ENCODE results near the gene MCOLN1.

MCOLN1 gene

DNA sequence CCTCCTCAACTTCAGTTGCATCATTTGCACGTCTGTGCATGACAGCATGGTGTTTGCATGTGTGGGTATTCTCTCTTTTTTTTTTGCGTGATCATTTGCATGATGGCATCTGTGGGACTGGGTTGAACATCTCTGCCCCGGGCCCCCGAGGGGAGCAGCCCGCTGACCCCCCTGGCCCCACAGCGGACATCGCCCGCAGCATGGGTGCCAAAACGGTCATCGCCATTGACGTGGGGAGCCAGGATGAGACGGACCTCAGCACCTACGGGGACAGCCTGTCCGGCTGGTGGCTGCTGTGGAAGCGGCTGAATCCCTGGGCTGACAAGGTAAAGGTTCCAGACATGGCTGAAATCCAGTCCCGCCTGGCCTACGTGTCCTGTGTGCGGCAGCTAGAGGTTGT lies 36.2 kb downstream of the MCOLN1 start:
- no peak for TF ChIP-seq EZH2phosphoT487 (IDR thresholded peaks at IDR 0.05; ENCODE audit: low read depth)
- TF ChIP-seq, protein P1, sequence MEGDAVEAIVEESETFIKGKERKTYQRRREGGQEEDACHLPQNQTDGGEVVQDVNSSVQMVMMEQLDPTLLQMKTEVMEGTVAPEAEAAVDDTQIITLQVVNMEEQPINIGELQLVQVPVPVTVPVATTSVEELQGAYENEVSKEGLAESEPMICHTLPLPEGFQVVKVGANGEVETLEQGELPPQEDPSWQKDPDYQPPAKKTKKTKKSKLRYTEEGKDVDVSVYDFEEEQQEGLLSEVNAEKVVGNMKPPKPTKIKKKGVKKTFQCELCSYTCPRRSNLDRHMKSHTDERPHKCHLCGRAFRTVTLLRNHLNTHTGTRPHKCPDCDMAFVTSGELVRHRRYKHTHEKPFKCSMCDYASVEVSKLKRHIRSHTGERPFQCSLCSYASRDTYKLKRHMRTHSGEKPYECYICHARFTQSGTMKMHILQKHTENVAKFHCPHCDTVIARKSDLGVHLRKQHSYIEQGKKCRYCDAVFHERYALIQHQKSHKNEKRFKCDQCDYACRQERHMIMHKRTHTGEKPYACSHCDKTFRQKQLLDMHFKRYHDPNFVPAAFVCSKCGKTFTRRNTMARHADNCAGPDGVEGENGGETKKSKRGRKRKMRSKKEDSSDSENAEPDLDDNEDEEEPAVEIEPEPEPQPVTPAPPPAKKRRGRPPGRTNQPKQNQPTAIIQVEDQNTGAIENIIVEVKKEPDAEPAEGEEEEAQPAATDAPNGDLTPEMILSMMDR (IDR thresholded peaks at IDR 0.05; ENCODE audit: low read depth, low read length) = no peak
- no peak overlapping the region for H3K4me3 ChIP-seq (ENCODE audit: low read length)

GRCh38 chr19:7559102-7559501 lies 36.7 kb downstream of the MCOLN1 start:
- H3K4me1 ChIP-seq (ENCODE audit: low read length) = no peaks in the 10 kb centered on the region
- H3K4me2 ChIP-seq (ENCODE audit: low read length) = no peak overlapping the region
- H3K4me3 ChIP-seq (ENCODE audit: low read length) = no peak overlapping the region
- H3K36me3 ChIP-seq (replicated peaks; ENCODE audit: low read depth, low read length) = peaks cover 43% of the 10 kb centered on the region
- H3K9ac ChIP-seq (ENCODE audit: low read length) = no peak overlapping the region
- no peaks in the 10 kb centered on the region for H4K20me1 ChIP-seq (ENCODE audit: insufficient read depth, low read length)
- no peak for TF ChIP-seq EZH2phosphoT487 (IDR thresholded peaks at IDR 0.05; ENCODE audit: low read depth)
- TF ChIP-seq, protein P1 (IDR thresholded peaks at IDR 0.05; ENCODE audit: low read depth, low read length) = no peak
- no peaks in the 10 kb centered on the region for H3K27me3 ChIP-seq (ENCODE audit: low read depth, low read length)
- H3K27ac ChIP-seq (ENCODE audit: low read length) = no peak overlapping the region
- H2AFZ ChIP-seq (ENCODE audit: low read depth, low read length) = no peak overlapping the region
- no peaks in the 10 kb centered on the region for H3K79me2 ChIP-seq (ENCODE audit: low read length)
- no peaks in the 10 kb centered on the region for H3K9me3 ChIP-seq (ENCODE audit: insufficient read depth, low read length)

More for the DNA sequence above, 36.2 kb downstream of the MCOLN1 start:
- Histone ChIP-seq H2AFZ (ENCODE audit: low read depth, low read length) (no peak overlapping the region), H3K4me2 (ENCODE audit: low read length) (no peak overlapping the region), H3K9me3 (ENCODE audit: insufficient read depth, low read length) (no peaks in the 10 kb centered on the region), H3K27me3 (ENCODE audit: low read depth, low read length) (no peaks in the 10 kb centered on the region), H3K36me3 (replicated peaks; ENCODE audit: low read depth, low read length) (peaks cover 43% of the 10 kb centered on the region), H3K4me1 (ENCODE audit: low read length) (no peaks in the 10 kb centered on the region), H3K27ac (ENCODE audit: low read length) (no peak overlapping the region), H3K79me2 (ENCODE audit: low read length) (no peaks in the 10 kb centered on the region), H4K20me1 (ENCODE audit: insufficient read depth, low read length) (no peaks in the 10 kb centered on the region), H3K9ac (ENCODE audit: low read length) (no peak overlapping the region)

DNA sequence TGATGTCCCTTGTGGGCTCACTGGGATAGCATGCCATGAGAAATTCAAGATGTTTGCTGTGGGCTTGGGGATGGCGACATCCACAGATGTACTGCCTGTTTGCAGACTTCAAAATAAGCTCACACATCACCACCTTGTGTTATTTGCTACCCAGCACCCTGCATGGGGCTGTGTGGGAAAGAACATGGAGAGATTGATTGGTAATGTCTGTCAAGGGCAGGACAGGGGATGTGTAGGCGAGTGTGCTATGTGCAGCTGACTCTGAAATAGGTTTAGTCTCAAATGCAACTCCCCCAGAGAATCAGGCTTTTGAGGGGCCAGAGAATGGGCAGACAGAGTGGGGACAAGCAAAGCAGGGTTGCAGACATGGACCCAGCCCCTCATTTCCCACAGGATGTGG lies 37.8 kb downstream of the MCOLN1 start:
- Histone ChIP-seq H3K9ac (ENCODE audit: low read length) (no peak overlapping the region), H3K4me3 (ENCODE audit: low read length) (no peak overlapping the region), H3K27ac (ENCODE audit: low read length) (no peak overlapping the region), H3K36me3 (replicated peaks; ENCODE audit: low read depth, low read length) (peaks cover 34% of the 10 kb centered on the region), H4K20me1 (ENCODE audit: insufficient read depth, low read length) (no peaks in the 10 kb centered on the region), H3K4me1 (ENCODE audit: low read length) (no peaks in the 10 kb centered on the region), H3K4me2 (ENCODE audit: low read length) (no peak overlapping the region), H2AFZ (ENCODE audit: low read depth, low read length) (no peak overlapping the region), H3K27me3 (ENCODE audit: low read depth, low read length) (no peaks in the 10 kb centered on the region), H3K79me2 (ENCODE audit: low read length) (no peaks in the 10 kb centered on the region), H3K9me3 (ENCODE audit: insufficient read depth, low read length) (no peaks in the 10 kb centered on the region)
- no peak for TF ChIP-seq EZH2phosphoT487 (IDR thresholded peaks at IDR 0.05; ENCODE audit: low read depth)
- TF ChIP-seq, protein P1 (IDR thresholded peaks at IDR 0.05; ENCODE audit: low read depth, low read length) = no peak

- TF ChIP-seq EZH2phosphoT487 (IDR thresholded peaks at IDR 0.05; ENCODE audit: low read depth) = no peak
- TF ChIP-seq, protein P1 (IDR thresholded peaks at IDR 0.05; ENCODE audit: low read depth, low read length) = no peak
- H3K9me3 ChIP-seq (ENCODE audit: insufficient read depth, low read length) = no peaks in the 10 kb centered on the region
Measured at GRCh38 chr19:7561325-7561724, 38.9 kb downstream of the MCOLN1 start.

More at GRCh38 chr19:7561325-7561724, 38.9 kb downstream of the MCOLN1 start:
- H4K20me1 ChIP-seq (ENCODE audit: insufficient read depth, low read length) = no peaks in the 10 kb centered on the region
- H3K36me3 ChIP-seq (replicated peaks; ENCODE audit: low read depth, low read length) = peaks cover 33% of the 10 kb centered on the region
- no peaks in the 10 kb centered on the region for H3K4me1 ChIP-seq (ENCODE audit: low read length)
- no peak overlapping the region for H3K4me2 ChIP-seq (ENCODE audit: low read length)
- no peak overlapping the region for H3K4me3 ChIP-seq (ENCODE audit: low read length)
- no peaks in the 10 kb centered on the region for H3K27me3 ChIP-seq (ENCODE audit: low read depth, low read length)
- H2AFZ ChIP-seq (ENCODE audit: low read depth, low read length) = no peak overlapping the region
- H3K27ac ChIP-seq (ENCODE audit: low read length) = no peak overlapping the region
- no peaks in the 10 kb centered on the region for H3K79me2 ChIP-seq (ENCODE audit: low read length)
- no peak overlapping the region for H3K9ac ChIP-seq (ENCODE audit: low read length)
